Suprapubic skin (tissue), 4 donors: ENCODE measurements around the gene ZNF532.

ENCODE experiments used
- CTCF ChIP-seq, 2 donors: fragments of 200-600 bp in 1 of 2; fragments of 450-650 bp in 1 of 2; sonication (generic) in 1 of 2; IDR thresholded peaks; one replicate each; pipeline ENCODE4 v1.5.1; 2016 to 2019; ENCODE audit warnings: antibody characterized with exemption in 2 of 2, mild to moderate bottlenecking in 1 of 2, moderate library complexity in 1 of 2
- POLR2A ChIP-seq, 2 donors: fragments of 450-650 bp; IDR thresholded peaks; one replicate each; pipeline ENCODE4 v1.6.1; 2017; ENCODE audit warnings: antibody characterized with exemption in 2 of 2, mild to moderate bottlenecking in 2 of 2, moderate library complexity in 2 of 2
- POLR2AphosphoS5 ChIP-seq, 3 donors: sonication (generic); formaldehyde crosslinking; IDR thresholded peaks; one replicate each; pipeline ENCODE4 v1.6.1; 2017; ENCODE audit warnings: antibody characterized with exemption in 3 of 3

- TF ChIP-seq CTCF (IDR thresholded peaks at IDR 0.05) (no peak), POLR2A (IDR thresholded peaks at IDR 0.05) (no peak), POLR2AphosphoS5 (IDR thresholded peaks at IDR 0.05) (no peak)
Observed at GRCh38 chr18:58955738-58956137, 91.1 kb downstream of the ZNF532 start.
